ENCODE measurements around the gene ACTG2.
A peak's percentile ranks its signal among the peaks of the same experiment; 100 is the strongest.
"Not testable (repeated sequence)": the region's sequence is repeated elsewhere in the genome, so short reads cannot be mapped to it uniquely, and the experiment has no call there.

Gene ACTG2

GRCh38 chr2:73877071-73877802 is 15.6 kb upstream of the ACTG2 start:
- Histone ChIP-seq H3K27ac (ENCODE audit: low read depth, low read length) (peak overlapping the region; percentile 28), H3K9me3 (ENCODE audit: low read length) (no peaks in the 10 kb centered on the region), H3K4me1 (ENCODE audit: insufficient read depth, low read length) (peaks cover 28% of the 10 kb centered on the region)

GRCh38 chr2:73877984-73878383 is 14.8 kb upstream of the ACTG2 start:
- not testable (repeated sequence) for H3K9me3 ChIP-seq (ENCODE audit: low read length); H3K27me3 ChIP-seq (ENCODE audit: control insufficient read depth in 1 of 2, insufficient read depth in 2 of 2, low read length in 2 of 2); H3K9ac ChIP-seq (ENCODE audit: low read length); H3K36me3 ChIP-seq (ENCODE audit: insufficient read depth, low read length); H3K4me3 ChIP-seq (ENCODE audit: low read depth in 1 of 2, low read length in 2 of 2)
- H3K27ac ChIP-seq (ENCODE audit: low read depth, low read length): peak overlapping the region; percentile 28
- H3K4me1 ChIP-seq (ENCODE audit: insufficient read depth, low read length): peaks cover 27% of the 10 kb centered on the region

More at GRCh38 chr2:73877071-73877802, 15.6 kb upstream of the ACTG2 start:
- Histone ChIP-seq H3K36me3 (ENCODE audit: insufficient read depth, low read length) (no peaks in the 10 kb centered on the region), H3K9ac (ENCODE audit: low read length) (no peak overlapping the region), H3K27me3 (ENCODE audit: control insufficient read depth in 1 of 2, insufficient read depth in 2 of 2, low read length in 2 of 2) (no peaks in the 10 kb centered on the region), H3K4me3 (ENCODE audit: low read depth in 1 of 2, low read length in 2 of 2) (no peak overlapping the region)

- Histone ChIP-seq H3K9ac (ENCODE audit: low read length) (no peak overlapping the region), H3K36me3 (ENCODE audit: insufficient read depth, low read length) (no peaks in the 10 kb centered on the region), H3K4me1 (ENCODE audit: insufficient read depth, low read length) (peaks cover 15% of the 10 kb centered on the region), H3K4me3 (ENCODE audit: low read depth in 1 of 2, low read length in 2 of 2) (no peak overlapping the region), H3K9me3 (ENCODE audit: low read length) (no peaks in the 10 kb centered on the region), H3K27me3 (ENCODE audit: control insufficient read depth in 1 of 2, insufficient read depth in 2 of 2, low read length in 2 of 2) (no peaks in the 10 kb centered on the region), H3K27ac (ENCODE audit: low read depth, low read length) (no peak overlapping the region)
These were observed 7.4 kb upstream of the ACTG2 start for GRCh38 chr2:73885406-73885805.

GRCh38 chr2:73886357-73886756 is 6.5 kb upstream of the ACTG2 start:
- Histone ChIP-seq H3K27me3 (ENCODE audit: control insufficient read depth in 1 of 2, insufficient read depth in 2 of 2, low read length in 2 of 2) (no peaks in the 10 kb centered on the region), H3K9me3 (ENCODE audit: low read length) (no peaks in the 10 kb centered on the region), H3K27ac (ENCODE audit: low read depth, low read length) (no peak overlapping the region), H3K9ac (ENCODE audit: low read length) (no peak overlapping the region), H3K4me3 (ENCODE audit: low read depth in 1 of 2, low read length in 2 of 2) (no peak overlapping the region), H3K36me3 (ENCODE audit: insufficient read depth, low read length) (no peaks in the 10 kb centered on the region), H3K4me1 (ENCODE audit: insufficient read depth, low read length) (peaks cover 25% of the 10 kb centered on the region)

- not testable (repeated sequence) for H3K4me3 ChIP-seq (ENCODE audit: low read depth in 1 of 2, low read length in 2 of 2); H3K36me3 ChIP-seq (ENCODE audit: insufficient read depth, low read length); H3K9me3 ChIP-seq (ENCODE audit: low read length); H3K27ac ChIP-seq (ENCODE audit: low read depth, low read length); H3K9ac ChIP-seq (ENCODE audit: low read length); H3K27me3 ChIP-seq (ENCODE audit: control insufficient read depth in 1 of 2, insufficient read depth in 2 of 2, low read length in 2 of 2)
- H3K4me1 ChIP-seq (ENCODE audit: insufficient read depth, low read length): peaks cover 36% of the 10 kb centered on the region
These were observed 5.0 kb upstream of the ACTG2 start for GRCh38 chr2:73887596-73888353.

GRCh38 chr2:73888388-73888787 is 4.4 kb upstream of the ACTG2 start:
- Histone ChIP-seq H3K27ac (ENCODE audit: low read depth, low read length) (no peak overlapping the region), H3K4me1 (ENCODE audit: insufficient read depth, low read length) (peaks cover 36% of the 10 kb centered on the region), H3K36me3 (ENCODE audit: insufficient read depth, low read length) (peaks cover 4% of the 10 kb centered on the region), H3K27me3 (ENCODE audit: control insufficient read depth in 1 of 2, insufficient read depth in 2 of 2, low read length in 2 of 2) (no peaks in the 10 kb centered on the region), H3K4me3 (ENCODE audit: low read depth in 1 of 2, low read length in 2 of 2) (no peak overlapping the region), H3K9ac (ENCODE audit: low read length) (no peak overlapping the region), H3K9me3 (ENCODE audit: low read length) (no peaks in the 10 kb centered on the region)

GRCh38 chr2:73889206-73889605 is 3.6 kb upstream of the ACTG2 start:
- H3K4me3 ChIP-seq (ENCODE audit: low read depth in 1 of 2, low read length in 2 of 2): no peak overlapping the region
- no peaks in the 10 kb centered on the region for H3K27me3 ChIP-seq (ENCODE audit: control insufficient read depth in 1 of 2, insufficient read depth in 2 of 2, low read length in 2 of 2)
- peak overlapping the region; percentile 84 for H3K27ac ChIP-seq (ENCODE audit: low read depth, low read length)
- peaks cover 11% of the 10 kb centered on the region for H3K36me3 ChIP-seq (ENCODE audit: insufficient read depth, low read length)
- H3K4me1 ChIP-seq (ENCODE audit: insufficient read depth, low read length): peaks cover 36% of the 10 kb centered on the region
- H3K9ac ChIP-seq (ENCODE audit: low read length): no peak overlapping the region
- H3K9me3 ChIP-seq (ENCODE audit: low read length): no peaks in the 10 kb centered on the region

- no peaks in the 10 kb centered on the region for H3K9me3 ChIP-seq (ENCODE audit: low read length)
- H3K27me3 ChIP-seq (ENCODE audit: control insufficient read depth in 1 of 2, insufficient read depth in 2 of 2, low read length in 2 of 2): no peaks in the 10 kb centered on the region
- peak overlapping the region; percentile 84 for H3K27ac ChIP-seq (ENCODE audit: low read depth, low read length)
- peaks cover 36% of the 10 kb centered on the region for H3K4me1 ChIP-seq (ENCODE audit: insufficient read depth, low read length)
- H3K36me3 ChIP-seq (ENCODE audit: insufficient read depth, low read length): peaks cover 23% of the 10 kb centered on the region
- peak overlapping the region in 1 of 2 donors; percentile 12 for H3K4me3 ChIP-seq (ENCODE audit: low read depth in 1 of 2, low read length in 2 of 2)
- peak overlapping the region; percentile 55 for H3K9ac ChIP-seq (ENCODE audit: low read length)
These were observed 2.3 kb upstream of the ACTG2 start for GRCh38 chr2:73890301-73891092.

- Histone ChIP-seq H3K9me3 (ENCODE audit: low read length) (no peaks in the 10 kb centered on the region), H3K27ac (ENCODE audit: low read depth, low read length) (peak overlapping the region; percentile 84), H3K36me3 (ENCODE audit: insufficient read depth, low read length) (peaks cover 32% of the 10 kb centered on the region), H3K4me1 (ENCODE audit: insufficient read depth, low read length) (peaks cover 36% of the 10 kb centered on the region), H3K4me3 (ENCODE audit: low read depth in 1 of 2, low read length in 2 of 2) (peak overlapping the region in 1 of 2 donors; percentile 12), H3K27me3 (ENCODE audit: control insufficient read depth in 1 of 2, insufficient read depth in 2 of 2, low read length in 2 of 2) (no peaks in the 10 kb centered on the region), H3K9ac (ENCODE audit: low read length) (peak overlapping the region; percentile 55)
These were observed 1.4 kb upstream of the ACTG2 start for GRCh38 chr2:73891276-73891901.

- Histone ChIP-seq H3K9ac (ENCODE audit: low read length) (peak overlapping the region; percentile 99), H3K4me3 (ENCODE audit: low read depth in 1 of 2, low read length in 2 of 2) (peak overlapping the region; percentile 47 to 83), H3K27me3 (ENCODE audit: control insufficient read depth in 1 of 2, insufficient read depth in 2 of 2, low read length in 2 of 2) (no peaks in the 10 kb centered on the region), H3K4me1 (ENCODE audit: insufficient read depth, low read length) (peaks cover 24% of the 10 kb centered on the region), H3K9me3 (ENCODE audit: low read length) (no peaks in the 10 kb centered on the region), H3K36me3 (ENCODE audit: insufficient read depth, low read length) (peaks cover 52% of the 10 kb centered on the region), H3K27ac (ENCODE audit: low read depth, low read length) (peak overlapping the region; percentile 99)
These were observed 1.1 kb downstream of the ACTG2 start for GRCh38 chr2:73893764-73894474.

All from muscle layer of colon (tissue), 2 donors.